Activated B cell treated with CpG ODN at 0.5 μM for 24 hours (primary cell): ENCODE data around the gene EML5. TPM values are rescaled to one million over a fixed set of nuclear protein-coding genes. Genes with fewer than 3 reads are reported as not detected.
A peak's percentile ranks its signal among the peaks of the same experiment; 100 is the strongest.
"Not testable (repeated sequence)": the region's sequence is repeated elsewhere in the genome, so short reads cannot be mapped to it uniquely, and the experiment has no call there.

Experiments used
- ATAC-seq: fragments of 200-7000 bp; cut with Tn5 transposase; one replicate; pipeline ENCODE4 v1.10.0; 2021; ENCODE audit warnings: low read depth, mild to moderate bottlenecking, moderate library complexity
- CTCF ChIA-PET: fragments of 350-600 bp; sonication (Branson Sonifier 250); formaldehyde crosslinking; loops from one replicate; lab custom pipeline; 2021; ENCODE audit warnings: antibody characterized with exemption; lab: Charles Lee
- POLR2A ChIA-PET: fragments of 350-600 bp; sonication (Branson Sonifier 250); formaldehyde crosslinking; loops from one replicate; lab custom pipeline; 2021; ENCODE audit warnings: antibody characterized with exemption; lab: Charles Lee
- DNase-seq: peaks from one replicate; pipeline ENCODE4 v3.0.0; 2022
- H3K27ac Mint-ChIP-seq: one replicate; pipeline ENCODE4 v1.8.0; 2020; ENCODE audit warnings: mixed read lengths
- H3K27me3 Mint-ChIP-seq: one replicate; pipeline ENCODE4 v1.8.0; 2021; ENCODE audit warnings: mixed read lengths
- H3K36me3 Mint-ChIP-seq: one replicate; pipeline ENCODE4 v1.8.0; 2021; ENCODE audit warnings: low read depth, mixed read lengths
- H3K4me1 Mint-ChIP-seq: one replicate; pipeline ENCODE4 v1.8.0; 2021; ENCODE audit warnings: mixed read lengths
- H3K4me3 Mint-ChIP-seq: one replicate; pipeline ENCODE4 v1.8.0; 2020; ENCODE audit warnings: mild to moderate bottlenecking, mixed read lengths
- H3K9me3 Mint-ChIP-seq: one replicate; pipeline ENCODE4 v1.8.0; 2020; ENCODE audit warnings: mixed read lengths
- CTCF ChIP-seq: fragments of 200-600 bp; IDR thresholded peaks from one replicate; pipeline ENCODE4 v1.8.0; 2022; ENCODE audit warnings: antibody characterized with exemption, mild to moderate bottlenecking
- intact Hi-C: fragments of 100-400 bp; cut with micrococcal nuclease; formaldehyde crosslinking; loops from one replicate; pipeline ENCODE4 v1.15.1; 2024
- total RNA-seq: library from RNA; stranded (reverse); gene quantifications from 2 replicates; pipeline ENCODE4 v1.2.3, GENCODE V29; 2022

The EML5 gene
- total RNA-seq, 1 donor from 2014 or later = 5.0 TPM

DNA sequence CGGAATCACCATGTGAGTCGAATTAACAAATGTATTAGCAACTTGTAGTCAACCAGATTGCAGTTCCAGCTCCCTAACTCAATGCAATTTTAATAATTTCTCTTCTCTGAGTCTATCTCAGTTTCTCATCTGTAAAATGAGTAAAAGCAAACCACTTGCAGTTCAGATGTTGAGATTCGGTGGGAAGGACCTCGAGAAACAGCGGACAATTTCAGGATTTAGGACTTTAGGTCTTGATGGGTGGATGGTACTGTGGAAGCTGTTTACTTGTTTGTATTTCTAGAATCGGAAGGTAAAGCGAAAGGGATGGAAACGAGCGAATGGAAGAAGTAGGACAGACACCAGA lies 31.2 kb upstream of the EML5 start:
- Mint-ChIP-seq H3K4me1 (peaks cover 11% of the 10 kb centered on the region), H3K9me3 (no peaks in the 10 kb centered on the region), H3K27me3 (peaks cover 17% of the 10 kb centered on the region), H3K4me3 (peak overlapping the region; percentile 88), H3K27ac (peak overlapping the region; percentile 100), H3K36me3 (no peaks in the 10 kb centered on the region)
- DNase-seq (no peak), ATAC-seq (no peak)
- POLR2A ChIA-PET = interaction anchor here (0.7 to 1.5 kb wide), 3 partner anchors 31 to 1432 kb away, joined by 3 to 8 read pairs (median 4); partner anchors contain the start of genes EML5 and PSMC1
- no peak for TF ChIP-seq CTCF
- CTCF ChIA-PET = interaction anchor here (1.1 to 3.0 kb wide), 2 partner anchors 31 to 156 kb away, joined by 4 to 9 read pairs; partner anchors contain the start of gene EML5
- intact Hi-C loops = loop anchor here (1.0 to 10.0 kb wide), 9 partner anchors 32 to 1935 kb away; partner anchors contain the start of genes CALM1, EML5, GPR65 and PSMC1

GRCh38 chr14:88821888-88822287 lies 29.1 kb upstream of the EML5 start:
- Mint-ChIP-seq H3K36me3 (no peaks in the 10 kb centered on the region), H3K27ac (no peak overlapping the region), H3K4me1 (peaks cover 16% of the 10 kb centered on the region), H3K4me3 (no peak overlapping the region), H3K27me3 (peaks cover 29% of the 10 kb centered on the region), H3K9me3 (no peaks in the 10 kb centered on the region)
- ChIA-PET POLR2A (no interaction called here), CTCF (no interaction called here)
- ATAC-seq (no peak), DNase-seq (no peak)
- intact Hi-C loops = loop anchor here (5.0 to 10.0 kb wide), 3 partner anchors 483 to 1433 kb away; partner anchors contain the start of genes GPR65 and PSMC1
- no peak for TF ChIP-seq CTCF

DNA sequence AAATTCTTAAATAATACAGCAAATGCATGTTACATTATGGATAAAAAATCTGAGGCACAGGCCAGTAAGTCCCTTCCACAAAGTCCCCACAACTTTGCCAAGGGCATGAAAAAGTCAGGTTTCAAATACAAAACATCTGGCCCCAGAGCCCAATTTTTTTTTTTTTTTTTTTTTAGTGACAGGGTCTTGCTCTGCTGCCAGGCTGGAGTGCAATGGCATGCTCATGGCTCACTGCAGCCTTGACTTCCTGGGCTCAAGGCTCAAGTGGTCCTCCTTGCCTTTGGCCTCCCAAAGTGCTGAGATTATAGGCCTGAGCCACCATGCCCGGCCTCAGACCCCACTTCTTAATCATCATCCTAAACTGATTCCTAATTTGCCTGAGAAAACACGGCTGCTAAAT lies 28.6 kb upstream of the EML5 start:
- Mint-ChIP-seq H3K4me1 (peaks cover 16% of the 10 kb centered on the region), H3K27ac (no peak overlapping the region), H3K36me3 (no peaks in the 10 kb centered on the region), H3K9me3 (no peaks in the 10 kb centered on the region), H3K27me3 (peaks cover 29% of the 10 kb centered on the region), H3K4me3 (no peak overlapping the region)
- intact Hi-C loops = loop anchor here (5.0 to 10.0 kb wide), 3 partner anchors 483 to 1433 kb away; partner anchors contain the start of genes GPR65 and PSMC1
- no peak for TF ChIP-seq CTCF
- ATAC-seq (no peak), DNase-seq (no peak)
- POLR2A ChIA-PET = no interaction called here
- CTCF ChIA-PET = no interaction called here

DNA sequence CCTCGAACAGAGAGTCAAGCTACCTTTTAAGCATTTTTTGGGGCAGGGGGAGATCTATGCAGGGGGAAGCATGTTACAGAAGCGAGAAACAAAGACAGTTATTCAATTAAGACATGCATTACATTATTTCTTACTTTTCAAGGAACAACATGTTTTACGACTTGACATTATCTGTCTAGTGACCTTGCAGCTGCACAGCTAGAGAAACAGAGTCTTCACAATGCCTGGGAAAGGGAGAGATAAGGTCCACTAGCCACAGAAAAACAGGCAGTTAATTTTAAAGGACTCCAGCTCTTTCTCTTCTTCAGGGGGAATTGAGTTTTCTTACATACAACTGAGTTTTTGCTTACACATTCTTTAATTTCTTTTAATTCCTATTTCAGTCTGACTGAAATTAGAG lies 26.9 kb upstream of the EML5 start:
- H3K4me3 Mint-ChIP-seq, POLR2A ChIA-PET, H3K36me3 Mint-ChIP-seq, H3K27ac Mint-ChIP-seq, DNase-seq, H3K9me3 Mint-ChIP-seq, CTCF ChIA-PET, ATAC-seq: not testable (repeated sequence)
- intact Hi-C loops = loop anchor here (5.0 to 10.0 kb wide), 3 partner anchors 485 to 1435 kb away; partner anchors contain the start of genes GPR65 and PSMC1
- Mint-ChIP-seq H3K4me1 (peaks cover 11% of the 10 kb centered on the region), H3K27me3 (peaks cover 34% of the 10 kb centered on the region)

DNA sequence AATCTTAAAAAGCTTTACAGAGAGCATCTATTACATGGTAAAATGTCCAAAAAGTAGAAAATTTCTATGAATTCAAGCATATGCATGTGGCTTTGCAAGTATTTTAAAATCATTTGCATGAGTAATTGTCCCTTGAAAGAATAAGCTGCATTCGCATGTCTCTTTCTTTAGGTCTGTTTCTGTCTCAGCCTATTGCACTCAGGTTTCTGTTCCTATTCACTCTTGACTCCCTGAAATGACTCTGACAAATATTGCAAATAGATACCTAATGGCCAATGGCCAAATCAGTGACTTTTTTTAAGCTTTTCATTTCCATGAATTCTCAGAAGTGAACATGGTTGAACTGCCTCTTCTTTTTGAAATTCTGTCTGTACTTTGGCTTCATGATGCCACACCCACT lies 25.3 kb upstream of the EML5 start:
- ATAC-seq = no peak
- Mint-ChIP-seq H3K4me1 (peaks cover 7% of the 10 kb centered on the region), H3K4me3 (no peak overlapping the region), H3K27me3 (peaks cover 40% of the 10 kb centered on the region), H3K36me3 (no peaks in the 10 kb centered on the region), H3K9me3 (no peaks in the 10 kb centered on the region), H3K27ac (no peak overlapping the region)
- CTCF ChIA-PET = no interaction called here
- DNase-seq = no peak
- intact Hi-C loops = no loop called here
- TF ChIP-seq CTCF = no peak
- POLR2A ChIA-PET = no interaction called here
